HepG2 (cell line): ENCODE measurements around the gene TRMT1.

Experiments used
- GTF2F1 ChIP-seq: fragments of 150-350 bp; IDR thresholded peaks from 2 replicates; pipeline ENCODE4 v1.6.1; 2014; ENCODE audit warnings: low read length
- HDAC2 ChIP-seq: sonication (generic); formaldehyde crosslinking; IDR thresholded peaks from 2 replicates; pipeline ENCODE4 v1.4.0; 2020; ENCODE audit warnings: missing genetic modification reagents
- HNRNPK ChIP-seq: fragments of 200-400 bp; formaldehyde crosslinking; IDR thresholded peaks from 2 replicates; pipeline ENCODE4 v1.6.1; 2018; ENCODE audit warnings: low read length, low read depth, moderate library complexity, mild to moderate bottlenecking; ENCODE audit not compliant: poor library complexity, severe bottlenecking
- NBN ChIP-seq: fragments of 450-650 bp; conservative IDR thresholded peaks from 2 replicates; pipeline ENCODE4 v1.6.1; 2017
- POLR2AphosphoS5 ChIP-seq: IDR thresholded peaks from 2 replicates; pipeline ENCODE4 v1.6.1; 2012; ENCODE audit warnings: low read depth, low read length
- ZNF451 ChIP-seq: sonication (generic); formaldehyde crosslinking; IDR thresholded peaks from 2 replicates; pipeline ENCODE4 v1.5.0; 2020; ENCODE audit warnings: mild to moderate bottlenecking, missing genetic modification reagents
- TF ChIP-seq, protein P1 (sequence below): sonication (generic); formaldehyde crosslinking; IDR thresholded peaks from 2 replicates; pipeline ENCODE4 v1.5.0; 2020; ENCODE audit warnings: mild to moderate bottlenecking, missing genetic modification reagents, moderate library complexity

DNA sequence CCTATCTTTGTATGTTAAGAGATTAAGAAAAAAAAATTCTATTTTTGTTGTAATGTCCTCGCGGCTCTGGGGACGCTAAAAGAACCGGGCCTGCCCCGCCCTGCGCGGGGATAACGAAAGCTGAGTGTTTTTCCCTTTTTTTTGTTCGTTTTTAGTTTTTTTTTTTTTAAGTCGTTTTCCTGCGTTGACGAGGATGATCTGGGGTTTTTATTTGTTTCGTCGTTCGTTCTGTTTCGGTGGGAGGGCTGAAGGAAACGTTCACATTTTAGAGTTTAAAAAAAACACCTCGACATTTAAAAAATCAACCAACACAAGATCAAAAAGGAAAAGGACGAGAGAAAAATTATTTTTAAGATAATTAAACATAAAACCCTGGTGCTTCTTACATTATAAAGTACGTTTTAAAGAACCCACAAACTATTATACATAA, 19.5 kb downstream of the TRMT1 start:
- no peak for TF ChIP-seq GTF2F1
- no peak for TF ChIP-seq HNRNPK
- TF ChIP-seq, protein P1, sequence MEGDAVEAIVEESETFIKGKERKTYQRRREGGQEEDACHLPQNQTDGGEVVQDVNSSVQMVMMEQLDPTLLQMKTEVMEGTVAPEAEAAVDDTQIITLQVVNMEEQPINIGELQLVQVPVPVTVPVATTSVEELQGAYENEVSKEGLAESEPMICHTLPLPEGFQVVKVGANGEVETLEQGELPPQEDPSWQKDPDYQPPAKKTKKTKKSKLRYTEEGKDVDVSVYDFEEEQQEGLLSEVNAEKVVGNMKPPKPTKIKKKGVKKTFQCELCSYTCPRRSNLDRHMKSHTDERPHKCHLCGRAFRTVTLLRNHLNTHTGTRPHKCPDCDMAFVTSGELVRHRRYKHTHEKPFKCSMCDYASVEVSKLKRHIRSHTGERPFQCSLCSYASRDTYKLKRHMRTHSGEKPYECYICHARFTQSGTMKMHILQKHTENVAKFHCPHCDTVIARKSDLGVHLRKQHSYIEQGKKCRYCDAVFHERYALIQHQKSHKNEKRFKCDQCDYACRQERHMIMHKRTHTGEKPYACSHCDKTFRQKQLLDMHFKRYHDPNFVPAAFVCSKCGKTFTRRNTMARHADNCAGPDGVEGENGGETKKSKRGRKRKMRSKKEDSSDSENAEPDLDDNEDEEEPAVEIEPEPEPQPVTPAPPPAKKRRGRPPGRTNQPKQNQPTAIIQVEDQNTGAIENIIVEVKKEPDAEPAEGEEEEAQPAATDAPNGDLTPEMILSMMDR (CRISPR knock-in tag), result no peak
- no peak for TF ChIP-seq HDAC2 (CRISPR knock-in tag)
- no peak for TF ChIP-seq NBN
- no peak for TF ChIP-seq POLR2AphosphoS5
- no peak for TF ChIP-seq ZNF451
